ENCODE measurements around the gene PRPF6.

PRPF6 gene

GRCh38 chr20:63945921-63946920 lies 34.7 kb upstream of the PRPF6 start:
- no peak for DNase-seq

- no peak for DNase-seq
Measured at GRCh38 chr20:63946986-63947637, 33.8 kb upstream of the PRPF6 start.

GRCh38 chr20:63947638-63948456 lies 33.1 kb upstream of the PRPF6 start:
- no peak for DNase-seq

GRCh38 chr20:63950701-63951397 lies 30.1 kb upstream of the PRPF6 start:
- DNase-seq, result no peak

- no peak for DNase-seq
Measured at GRCh38 chr20:63951398-63952209, 29.3 kb upstream of the PRPF6 start.

GRCh38 chr20:63952210-63952535 lies 28.8 kb upstream of the PRPF6 start:
- no peak for DNase-seq

GRCh38 chr20:63952769-63953168 lies 28.2 kb upstream of the PRPF6 start:
- DNase-seq, result no peak

GRCh38 chr20:63953764-63954429 lies 27.0 kb upstream of the PRPF6 start:
- no peak for DNase-seq

- DNase-seq, result peak; percentile 6 to 49
Measured at GRCh38 chr20:63955281-63955826, 25.6 kb upstream of the PRPF6 start.

GRCh38 chr20:63955827-63956663 lies 24.9 kb upstream of the PRPF6 start, which contains the start of gene UCKL1:
Gene UCKL1, minus strand, starts transcription at chr20:63956416. Its CDS starts 44 bp downstream, at chr20:63956372.
- DNase-seq, result peak; percentile 22 to 49

- DNase-seq, result peak in 1 of 2 donors; percentile 49
Measured at GRCh38 chr20:63956664-63957003, 24.3 kb upstream of the PRPF6 start.

- DNase-seq, result peak in 1 of 2 donors; percentile 48
Measured at GRCh38 chr20:63957004-63957689, 23.8 kb upstream of the PRPF6 start.

GRCh38 chr20:63957690-63958441 lies 23.1 kb upstream of the PRPF6 start:
- no peak for DNase-seq

- DNase-seq, result no peak
Measured at GRCh38 chr20:63958471-63958870, 22.5 kb upstream of the PRPF6 start.

GRCh38 chr20:63958964-63959698 lies 21.8 kb upstream of the PRPF6 start:
- DNase-seq, result no peak

GRCh38 chr20:63959699-63960075 lies 21.2 kb upstream of the PRPF6 start:
- no peak for DNase-seq

All from bone marrow (tissue), 2 donors.